ENCODE data around the gene PRDM4.

- TF ChIP-seq POLR2A (IDR thresholded peaks at IDR 0.05) (no peak), CTCF (IDR thresholded peaks at IDR 0.05 in 4 of 5, conservative IDR thresholded peaks at IDR 0.05 in 1 of 5) (no peak)
Measured at GRCh38 chr12:107779077-107779831, 18.3 kb upstream of the PRDM4 start.
